HEK293 (cell line): ENCODE results near the gene ELOVL6.

ENCODE experiments used
- HOXC10 ChIP-seq: sonication (generic); formaldehyde crosslinking; IDR thresholded peaks from 2 replicates; pipeline ENCODE4 v1.8.1; 2023; ENCODE audit warnings: mild to moderate bottlenecking, missing genetic modification reagents
- KLF9 ChIP-seq: fragments of 450-650 bp; formaldehyde crosslinking; IDR thresholded peaks from 2 replicates; pipeline ENCODE4 v1.5.1; 2016; ENCODE audit warnings: missing biosample characterization, missing genetic modification characterization, low read depth
- PBX3 ChIP-seq: sonication (generic); formaldehyde crosslinking; IDR thresholded peaks from 2 replicates; pipeline ENCODE4 v1.8.1; 2022; ENCODE audit warnings: mild to moderate bottlenecking, moderate library complexity, missing genetic modification reagents
- PRDM1 ChIP-seq: fragments of 450-650 bp; formaldehyde crosslinking; IDR thresholded peaks from 2 replicates; pipeline ENCODE4; 2016; ENCODE audit warnings: missing biosample characterization, missing genetic modification characterization
- PRDM10 ChIP-seq: fragments of 450-650 bp; formaldehyde crosslinking; IDR thresholded peaks from 2 replicates; pipeline ENCODE4 v1.5.1; 2016; ENCODE audit warnings: missing biosample characterization, missing genetic modification characterization
- PRDM6 ChIP-seq: fragments of 450-650 bp; formaldehyde crosslinking; IDR thresholded peaks from 2 replicates; pipeline ENCODE4 v1.5.1; 2017; ENCODE audit warnings: missing biosample characterization, missing genetic modification characterization
- SP2 ChIP-seq: fragments of 450-650 bp; formaldehyde crosslinking; IDR thresholded peaks from 2 replicates; pipeline ENCODE4 v1.5.1; 2016; ENCODE audit warnings: missing biosample characterization, missing genetic modification characterization
- SP3 ChIP-seq: fragments of 450-650 bp; formaldehyde crosslinking; IDR thresholded peaks from 2 replicates; pipeline ENCODE4 v1.5.1; 2016; ENCODE audit warnings: missing biosample characterization, missing genetic modification characterization
- ZBTB17 ChIP-seq: fragments of 450-650 bp; formaldehyde crosslinking; IDR thresholded peaks from 2 replicates; pipeline ENCODE4 v1.5.1; 2016; ENCODE audit warnings: missing biosample characterization, missing genetic modification characterization
- ZBTB21 ChIP-seq: fragments of 450-650 bp; formaldehyde crosslinking; IDR thresholded peaks from 2 replicates; pipeline ENCODE4 v1.5.1; 2017; ENCODE audit warnings: missing biosample characterization, missing genetic modification characterization
- ZBTB44 ChIP-seq: fragments of 450-650 bp; IDR thresholded peaks from 2 replicates; pipeline ENCODE4 v1.5.1; 2018; ENCODE audit warnings: missing biosample characterization, mild to moderate bottlenecking, missing genetic modification characterization
- ZEB2 ChIP-seq: fragments of 450-650 bp; formaldehyde crosslinking; IDR thresholded peaks from 2 replicates; pipeline ENCODE4 v1.5.1; 2016; ENCODE audit warnings: missing biosample characterization, missing genetic modification characterization
- ZNF19 ChIP-seq: fragments of 450-650 bp; formaldehyde crosslinking; IDR thresholded peaks from 2 replicates; pipeline ENCODE4; 2016; ENCODE audit warnings: missing biosample characterization, missing genetic modification characterization, low read depth
- ZNF239 ChIP-seq: fragments of 450-650 bp; formaldehyde crosslinking; IDR thresholded peaks from 2 replicates; pipeline ENCODE4 v1.5.1; 2016; ENCODE audit warnings: missing biosample characterization, missing genetic modification characterization
- ZNF248 ChIP-seq: fragments of 450-650 bp; formaldehyde crosslinking; IDR thresholded peaks from 2 replicates; pipeline ENCODE4 v1.5.1; 2017; ENCODE audit warnings: missing biosample characterization, missing genetic modification characterization
- ZNF302 ChIP-seq: fragments of 450-650 bp; formaldehyde crosslinking; IDR thresholded peaks from 2 replicates; pipeline ENCODE4 v1.5.1; 2016; ENCODE audit warnings: missing biosample characterization, missing genetic modification characterization, low read depth
- ZNF37A ChIP-seq: fragments of 450-650 bp; IDR thresholded peaks from 2 replicates; pipeline ENCODE4 v1.5.1; 2018; ENCODE audit warnings: missing biosample characterization, missing genetic modification characterization
- ZNF513 ChIP-seq: fragments of 450-650 bp; IDR thresholded peaks from 2 replicates; pipeline ENCODE4 v1.5.1; 2018; ENCODE audit warnings: missing biosample characterization, missing genetic modification characterization
- ZNF514 ChIP-seq: fragments of 450-650 bp; formaldehyde crosslinking; IDR thresholded peaks from 2 replicates; pipeline ENCODE4 v1.5.1; 2016; ENCODE audit warnings: missing biosample characterization, missing genetic modification characterization
- ZNF548 ChIP-seq: fragments of 450-650 bp; formaldehyde crosslinking; IDR thresholded peaks from 2 replicates; pipeline ENCODE4 v1.5.1; 2016; ENCODE audit warnings: missing biosample characterization, missing genetic modification characterization
- ZNF600 ChIP-seq: fragments of 450-650 bp; formaldehyde crosslinking; IDR thresholded peaks from 2 replicates; pipeline ENCODE4 v1.5.1; 2016; ENCODE audit warnings: missing biosample characterization, missing genetic modification characterization
- ZNF621 ChIP-seq: fragments of 450-650 bp; formaldehyde crosslinking; IDR thresholded peaks from 2 replicates; pipeline ENCODE4 v1.5.1; 2017; ENCODE audit warnings: missing biosample characterization, missing genetic modification characterization
- ZNF623 ChIP-seq: fragments of 450-650 bp; formaldehyde crosslinking; IDR thresholded peaks from 2 replicates; pipeline ENCODE4 v1.5.1; 2016; ENCODE audit warnings: missing biosample characterization, missing genetic modification characterization
- ZNF626 ChIP-seq: fragments of 450-650 bp; sonication (Bioruptor Pico); formaldehyde crosslinking; IDR thresholded peaks from 2 replicates; pipeline ENCODE4 v1.5.1; 2018; ENCODE audit warnings: missing biosample characterization, missing genetic modification characterization, inconsistent platforms
- ZNF639 ChIP-seq: fragments of 450-650 bp; formaldehyde crosslinking; IDR thresholded peaks from 2 replicates; pipeline ENCODE4 v1.5.1; 2016; ENCODE audit warnings: missing biosample characterization, missing genetic modification characterization
- ZNF660 ChIP-seq: fragments of 450-650 bp; IDR thresholded peaks from 2 replicates; pipeline ENCODE4 v1.5.1; 2018; ENCODE audit warnings: missing biosample characterization, mild to moderate bottlenecking, missing genetic modification characterization
- ZNF704 ChIP-seq: fragments of 450-650 bp; formaldehyde crosslinking; IDR thresholded peaks from 2 replicates; pipeline ENCODE4 v1.5.1; 2016; ENCODE audit warnings: missing biosample characterization, missing genetic modification characterization
- ZXDB ChIP-seq: fragments of 450-650 bp; formaldehyde crosslinking; IDR thresholded peaks from 2 replicates; pipeline ENCODE4 v1.5.1; 2016; ENCODE audit warnings: missing biosample characterization, missing genetic modification characterization

Gene ELOVL6

GRCh38 chr4:110163327-110164069, 34.9 kb downstream of the ELOVL6 start (continued):
- TF ChIP-seq PBX3 (CRISPR knock-in tag): no peak
- TF ChIP-seq PRDM6 (tag by site-specific recombination): 0 out of 2 replicates have a peak, but pooled peaks have one; percentile 16
- TF ChIP-seq ZNF660: no peak
- no peak for TF ChIP-seq HOXC10 (CRISPR knock-in tag)
- TF ChIP-seq ZBTB44: no peak
- no peak for TF ChIP-seq ZNF623 (tag by site-specific recombination)
- TF ChIP-seq ZNF548 (tag by site-specific recombination): no peak
- no peak for TF ChIP-seq SP2 (tag by site-specific recombination)
- TF ChIP-seq ZNF600: 0 out of 2 replicates have a peak, but pooled peaks have one; percentile 30
- TF ChIP-seq ZNF621 (tag by site-specific recombination): no peak
- TF ChIP-seq ZXDB (tag by site-specific recombination): peak; percentile 35; the same call in 1 of the 2 replicates
- TF ChIP-seq SP3 (tag by site-specific recombination): no peak
- no peak for TF ChIP-seq ZNF704 (tag by site-specific recombination)
- no peak for TF ChIP-seq KLF9
- no peak for TF ChIP-seq ZBTB17 (tag by site-specific recombination)
- no peak for TF ChIP-seq ZNF513 (tag by site-specific recombination)
- TF ChIP-seq ZNF248 (tag by site-specific recombination): no peak
- TF ChIP-seq ZNF626 (tag by site-specific recombination): no peak
- 0 out of 2 replicates have a peak, but pooled peaks have one; percentile 21 for TF ChIP-seq ZEB2 (tag by site-specific recombination)
- TF ChIP-seq PRDM10 (tag by site-specific recombination): 0 out of 2 replicates have a peak, but pooled peaks have one; percentile 23
- TF ChIP-seq ZNF639 (tag by site-specific recombination): no peak
- no peak for TF ChIP-seq ZNF37A (tag by site-specific recombination)
- no peak for TF ChIP-seq ZNF19 (tag by site-specific recombination)
- no peak for TF ChIP-seq ZNF302 (tag by site-specific recombination)
- TF ChIP-seq ZBTB21: no peak
- peak; percentile 46; the same call in 1 of the 2 replicates for TF ChIP-seq PRDM1
- TF ChIP-seq ZNF514: no peak
- TF ChIP-seq ZNF239 (tag by site-specific recombination): no peak
